Measurements from ENCODE around the gene RPL34.

Gene RPL34

GRCh38 chr4:108619372-108620100 is 840 bp upstream of the RPL34 start:
- peak overlapping the region; percentile 16; the same call in 1 of the 2 replicates for H3K27ac ChIP-seq (ENCODE audit: low read depth, low read length)
- no peaks in the 10 kb centered on the region for H3K27me3 ChIP-seq (ENCODE audit: control insufficient read depth, low read length)
- peaks cover 9% of the 10 kb centered on the region for H3F3A ChIP-seq (ENCODE audit: control insufficient read depth, insufficient read depth)
- no peaks in the 10 kb centered on the region for H3K9me2 ChIP-seq (replicated peaks; ENCODE audit: control insufficient read depth, low read length)
- TF ChIP-seq CTCF (IDR thresholded peaks at IDR 0.05; ENCODE audit: low read depth, low read length, poor library complexity, severe bottlenecking) (no peak), EZH2phosphoT487 (IDR thresholded peaks at IDR 0.05; ENCODE audit: borderline replicate concordance, low read length) (no peak)
- H3K4me2 ChIP-seq (ENCODE audit: low read length) = peak overlapping the region; percentile 76
- H4K20me1 ChIP-seq (ENCODE audit: control insufficient read depth, insufficient read depth, low read depth, low read length) = peaks cover 29% of the 10 kb centered on the region
- H3K9me3 ChIP-seq (ENCODE audit: control insufficient read depth, insufficient read depth, low read length) = no peaks in the 10 kb centered on the region
- peaks cover 41% of the 10 kb centered on the region for H3K36me3 ChIP-seq (ENCODE audit: control insufficient read depth, low read length)
- peaks cover 39% of the 10 kb centered on the region for H3K4me1 ChIP-seq (ENCODE audit: control insufficient read depth, low read length)
- peaks cover 56% of the 10 kb centered on the region for H3K79me2 ChIP-seq (ENCODE audit: control insufficient read depth, low read length)
- peak overlapping the region; percentile 91 for H3K4me3 ChIP-seq (ENCODE audit: low read length)

- Histone ChIP-seq H3K36me3 (ENCODE audit: control insufficient read depth, low read length) (peaks cover 58% of the 10 kb centered on the region), H3K79me2 (ENCODE audit: control insufficient read depth, low read length) (peaks cover 71% of the 10 kb centered on the region), H3K4me2 (ENCODE audit: low read length) (peak overlapping the region; percentile 79), H3F3A (ENCODE audit: control insufficient read depth, insufficient read depth) (peaks cover 17% of the 10 kb centered on the region), H3K27me3 (ENCODE audit: control insufficient read depth, low read length) (no peaks in the 10 kb centered on the region), H3K4me3 (ENCODE audit: low read length) (peak overlapping the region; percentile 91), H3K9me2 (replicated peaks; ENCODE audit: control insufficient read depth, low read length) (no peaks in the 10 kb centered on the region), H4K20me1 (ENCODE audit: control insufficient read depth, insufficient read depth, low read depth, low read length) (peaks cover 33% of the 10 kb centered on the region), H3K4me1 (ENCODE audit: control insufficient read depth, low read length) (peaks cover 39% of the 10 kb centered on the region), H3K27ac (ENCODE audit: low read depth, low read length) (peak overlapping the region; percentile 45), H3K9me3 (ENCODE audit: control insufficient read depth, insufficient read depth, low read length) (no peaks in the 10 kb centered on the region)
- no peak for TF ChIP-seq CTCF (IDR thresholded peaks at IDR 0.05; ENCODE audit: low read depth, low read length, poor library complexity, severe bottlenecking)
- TF ChIP-seq EZH2phosphoT487 (IDR thresholded peaks at IDR 0.05; ENCODE audit: borderline replicate concordance, low read length) = no peak
Observed at GRCh38 chr4:108620933-108621905, 843 bp downstream of the RPL34 start.

GRCh38 chr4:108622022-108622421 is 1.6 kb downstream of the RPL34 start:
- Histone ChIP-seq H3K4me2 (ENCODE audit: low read length) (peak overlapping the region; percentile 79), H3K27ac (ENCODE audit: low read depth, low read length) (no peak overlapping the region), H3K36me3 (ENCODE audit: control insufficient read depth, low read length) (peaks cover 66% of the 10 kb centered on the region), H3K4me1 (ENCODE audit: control insufficient read depth, low read length) (peaks cover 39% of the 10 kb centered on the region), H3K27me3 (ENCODE audit: control insufficient read depth, low read length) (no peaks in the 10 kb centered on the region), H4K20me1 (ENCODE audit: control insufficient read depth, insufficient read depth, low read depth, low read length) (peaks cover 35% of the 10 kb centered on the region), H3K79me2 (ENCODE audit: control insufficient read depth, low read length) (peaks cover 71% of the 10 kb centered on the region), H3K9me2 (replicated peaks; ENCODE audit: control insufficient read depth, low read length) (no peaks in the 10 kb centered on the region), H3K4me3 (ENCODE audit: low read length) (peak overlapping the region; percentile 91), H3F3A (ENCODE audit: control insufficient read depth, insufficient read depth) (peaks cover 17% of the 10 kb centered on the region), H3K9me3 (ENCODE audit: control insufficient read depth, insufficient read depth, low read length) (no peaks in the 10 kb centered on the region)
- TF ChIP-seq EZH2phosphoT487 (IDR thresholded peaks at IDR 0.05; ENCODE audit: borderline replicate concordance, low read length) (no peak), CTCF (IDR thresholded peaks at IDR 0.05; ENCODE audit: low read depth, low read length, poor library complexity, severe bottlenecking) (no peak)
